Panc1 (cell line): ENCODE data around the gene MUC5B. TPM values are rescaled to one million over a fixed set of nuclear protein-coding genes. Genes with fewer than 3 reads are reported as not detected.

ENCODE experiments used
- ATAC-seq: fragments of 200-7000 bp; cut with Tn5 transposase; 2 replicates; pipeline ENCODE4 v1.9.1; 2020; ENCODE audit warnings: mild to moderate bottlenecking, moderate library complexity
- BruUV-seq: library from RNA; stranded (reverse); fragments of 400-500 nt; replicated peaks from 2 replicates; lab custom pipeline; 2021; lab: Mats Ljungman, UMichigan
- CTCF ChIA-PET: fragments of 300-600 bp; sonication (Branson Sonifier 250); formaldehyde crosslinking; loops from one replicate; lab custom pipeline; 2022; ENCODE audit warnings: antibody characterized with exemption; lab: Charles Lee
- POLR2A ChIA-PET: fragments of 300-600 bp; sonication (Branson Sonifier 250); formaldehyde crosslinking; loops from one replicate; lab custom pipeline; 2022; ENCODE audit warnings: antibody characterized with exemption; lab: Charles Lee
- DNase-seq: peaks from one replicate; pipeline ENCODE4 v3.0.0-alpha.2; 2010; ENCODE audit warnings: low read depth, low spot score
- H3K27ac ChIP-seq: 2 replicates; pipeline ENCODE4 v1.5.1; 2011; ENCODE audit warnings: mild to moderate bottlenecking, low read length, inconsistent platforms
- H3K27me3 ChIP-seq: fragments of 200-500 bp; sonication (Bioruptor generic); 2 replicates; pipeline ENCODE4 v1.6.0; 2014; ENCODE audit warnings: low read length, inconsistent platforms; ENCODE audit not compliant: control insufficient read depth, insufficient read depth
- H3K36me3 ChIP-seq: fragments of 200-500 bp; sonication (Bioruptor generic); 2 replicates; pipeline ENCODE4 v1.5.1; 2014; ENCODE audit warnings: inconsistent platforms, mild to moderate bottlenecking, low read length, moderate library complexity; ENCODE audit not compliant: control insufficient read depth, insufficient read depth
- H3K4me1 ChIP-seq: 2 replicates; pipeline ENCODE4 v1.5.1; 2011; ENCODE audit warnings: inconsistent platforms, mild to moderate bottlenecking, low read length, moderate library complexity; ENCODE audit not compliant: control insufficient read depth, insufficient read depth
- H3K4me3 ChIP-seq, 2 experiments: 2 replicates each; pipeline ENCODE4 v1.5.1; 2011 to 2012; ENCODE audit warnings: low read depth in 2 of 2, low read length in 2 of 2, mild to moderate bottlenecking in 2 of 2, inconsistent platforms in 1 of 2, moderate library complexity in 1 of 2
- H3K9me3 ChIP-seq: fragments of 200-500 bp; sonication (Bioruptor generic); 2 replicates; pipeline ENCODE4 v1.5.1; 2014; ENCODE audit warnings: low read depth, mild to moderate bottlenecking, inconsistent platforms, low read length, moderate library complexity; ENCODE audit not compliant: control insufficient read depth, insufficient read depth
- CTCF ChIP-seq: fragments of 450-650 bp; IDR thresholded peaks from 2 replicates; pipeline ENCODE4 v1.5.1; 2017; ENCODE audit warnings: mild to moderate bottlenecking
- POLR2AphosphoS5 ChIP-seq: IDR thresholded peaks from 2 replicates; pipeline ENCODE4 v1.6.1; 2012; ENCODE audit warnings: mild to moderate bottlenecking, low read depth, low read length, moderate library complexity
- SIN3A ChIP-seq: IDR thresholded peaks from 2 replicates; pipeline ENCODE4 v1.6.1; 2012; ENCODE audit warnings: low read depth, mild to moderate bottlenecking, low read length, moderate library complexity, borderline replicate concordance; ENCODE audit not compliant: insufficient read depth
- TCF7L2 ChIP-seq: IDR thresholded peaks from 2 replicates; pipeline ENCODE4 v1.6.1; 2011; ENCODE audit warnings: mild to moderate bottlenecking, low read depth, low read length, inconsistent platforms
- in situ Hi-C: cut with HindIII; loops from 2 replicates; pipeline ENCODE4 v1.10.0; 2016; ENCODE audit warnings: low sequenced_read_pairs, low pct_unique_long_range_greater_than_20kb
- intact Hi-C: fragments of 100-400 bp; cut with micrococcal nuclease; formaldehyde crosslinking; loops from one replicate; pipeline ENCODE4 v1.10.0; 2022; ENCODE audit not compliant: unreplicated experiment
- total RNA-seq: library from RNA; stranded (reverse); gene quantifications from one replicate; pipeline ENCODE4 v1.2.1, GENCODE V29; 2021; ENCODE audit not compliant: unreplicated experiment
- TF ChIP-seq, protein P1 (sequence below), 2 experiments: IDR thresholded peaks; 2 replicates each; pipeline ENCODE4 v1.6.1; 2011 to 2012; ENCODE audit warnings: low read depth in 2 of 2, control low read depth in 1 of 2, low read length in 1 of 2, mild to moderate bottlenecking in 1 of 2, moderate library complexity in 1 of 2; ENCODE audit not compliant: insufficient read depth in 1 of 2

The MUC5B gene
- total RNA-seq, 1 experiment from 2014 or later, result 1.2 TPM

DNA sequence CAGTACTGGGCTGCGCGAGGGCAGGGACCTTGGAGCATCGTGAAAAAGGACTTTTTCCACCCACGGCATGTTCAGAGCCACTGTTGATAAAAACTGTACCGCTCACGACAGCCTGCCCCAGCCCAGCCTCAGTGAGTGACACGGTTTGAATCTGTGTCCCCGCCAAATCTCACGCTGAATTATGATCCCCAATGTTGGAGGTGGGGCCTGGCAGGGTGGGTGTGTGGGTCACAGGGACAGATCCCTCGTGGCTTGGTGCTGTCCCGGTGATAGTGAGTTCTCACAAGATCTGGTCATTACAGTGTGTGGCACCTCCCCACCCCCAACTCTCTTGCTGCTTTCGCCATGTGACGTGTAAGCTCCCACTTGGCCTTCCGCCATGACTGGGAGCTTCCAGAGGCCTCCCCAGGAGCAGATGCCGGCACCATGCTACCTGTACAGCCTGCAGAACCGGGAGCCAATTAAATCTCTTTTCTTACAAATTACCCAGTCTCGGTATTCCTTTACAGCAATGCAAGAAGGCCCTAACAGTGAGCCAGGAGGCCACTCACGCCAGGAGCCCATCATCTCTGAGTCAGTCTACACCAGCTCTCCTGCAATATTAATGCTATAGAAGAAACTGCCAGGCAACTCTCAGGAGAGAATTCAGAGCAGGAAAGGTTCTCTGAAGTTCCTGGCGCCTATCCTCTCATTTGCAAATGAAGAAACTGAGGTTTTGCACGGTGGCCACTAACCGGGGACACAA, 85.3 kb downstream of the MUC5B start:
- ChIA-PET POLR2A (no interaction called here), CTCF (no interaction called here)
- DNase-seq, result no peak
- H3K36me3 ChIP-seq, result no peaks in the 10 kb centered on the region
- H3K27me3 ChIP-seq, result no peaks in the 10 kb centered on the region
- in situ Hi-C loops, result no loop called here
- H3K27ac ChIP-seq, result peak overlapping the region; percentile 52
- H3K4me1 ChIP-seq, result peaks cover 27% of the 10 kb centered on the region
- TF ChIP-seq POLR2AphosphoS5, result no peak
- TF ChIP-seq, protein P1, sequence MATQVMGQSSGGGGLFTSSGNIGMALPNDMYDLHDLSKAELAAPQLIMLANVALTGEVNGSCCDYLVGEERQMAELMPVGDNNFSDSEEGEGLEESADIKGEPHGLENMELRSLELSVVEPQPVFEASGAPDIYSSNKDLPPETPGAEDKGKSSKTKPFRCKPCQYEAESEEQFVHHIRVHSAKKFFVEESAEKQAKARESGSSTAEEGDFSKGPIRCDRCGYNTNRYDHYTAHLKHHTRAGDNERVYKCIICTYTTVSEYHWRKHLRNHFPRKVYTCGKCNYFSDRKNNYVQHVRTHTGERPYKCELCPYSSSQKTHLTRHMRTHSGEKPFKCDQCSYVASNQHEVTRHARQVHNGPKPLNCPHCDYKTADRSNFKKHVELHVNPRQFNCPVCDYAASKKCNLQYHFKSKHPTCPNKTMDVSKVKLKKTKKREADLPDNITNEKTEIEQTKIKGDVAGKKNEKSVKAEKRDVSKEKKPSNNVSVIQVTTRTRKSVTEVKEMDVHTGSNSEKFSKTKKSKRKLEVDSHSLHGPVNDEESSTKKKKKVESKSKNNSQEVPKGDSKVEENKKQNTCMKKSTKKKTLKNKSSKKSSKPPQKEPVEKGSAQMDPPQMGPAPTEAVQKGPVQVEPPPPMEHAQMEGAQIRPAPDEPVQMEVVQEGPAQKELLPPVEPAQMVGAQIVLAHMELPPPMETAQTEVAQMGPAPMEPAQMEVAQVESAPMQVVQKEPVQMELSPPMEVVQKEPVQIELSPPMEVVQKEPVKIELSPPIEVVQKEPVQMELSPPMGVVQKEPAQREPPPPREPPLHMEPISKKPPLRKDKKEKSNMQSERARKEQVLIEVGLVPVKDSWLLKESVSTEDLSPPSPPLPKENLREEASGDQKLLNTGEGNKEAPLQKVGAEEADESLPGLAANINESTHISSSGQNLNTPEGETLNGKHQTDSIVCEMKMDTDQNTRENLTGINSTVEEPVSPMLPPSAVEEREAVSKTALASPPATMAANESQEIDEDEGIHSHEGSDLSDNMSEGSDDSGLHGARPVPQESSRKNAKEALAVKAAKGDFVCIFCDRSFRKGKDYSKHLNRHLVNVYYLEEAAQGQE (IDR thresholded peaks at IDR 0.05; ENCODE audit: insufficient read depth in 1 of 2, low read depth in 2 of 2, low read length in 1 of 2), result no peak
- TF ChIP-seq SIN3A, result no peak
- TF ChIP-seq CTCF, result no peak
- TF ChIP-seq TCF7L2, result no peak
- H3K9me3 ChIP-seq, result peaks cover 7% of the 10 kb centered on the region; the same call in 1 of the 2 replicates
- intact Hi-C loops, result loop anchor here (10.0 kb wide), 1 partner anchor 207 kb away; no protein-coding TSS in a partner anchor
- peak overlapping the region; percentile 66 for H3K4me3 ChIP-seq
- BruUV-seq, result TSS peak; percentile 54
- ATAC-seq, result no peak

DNA sequence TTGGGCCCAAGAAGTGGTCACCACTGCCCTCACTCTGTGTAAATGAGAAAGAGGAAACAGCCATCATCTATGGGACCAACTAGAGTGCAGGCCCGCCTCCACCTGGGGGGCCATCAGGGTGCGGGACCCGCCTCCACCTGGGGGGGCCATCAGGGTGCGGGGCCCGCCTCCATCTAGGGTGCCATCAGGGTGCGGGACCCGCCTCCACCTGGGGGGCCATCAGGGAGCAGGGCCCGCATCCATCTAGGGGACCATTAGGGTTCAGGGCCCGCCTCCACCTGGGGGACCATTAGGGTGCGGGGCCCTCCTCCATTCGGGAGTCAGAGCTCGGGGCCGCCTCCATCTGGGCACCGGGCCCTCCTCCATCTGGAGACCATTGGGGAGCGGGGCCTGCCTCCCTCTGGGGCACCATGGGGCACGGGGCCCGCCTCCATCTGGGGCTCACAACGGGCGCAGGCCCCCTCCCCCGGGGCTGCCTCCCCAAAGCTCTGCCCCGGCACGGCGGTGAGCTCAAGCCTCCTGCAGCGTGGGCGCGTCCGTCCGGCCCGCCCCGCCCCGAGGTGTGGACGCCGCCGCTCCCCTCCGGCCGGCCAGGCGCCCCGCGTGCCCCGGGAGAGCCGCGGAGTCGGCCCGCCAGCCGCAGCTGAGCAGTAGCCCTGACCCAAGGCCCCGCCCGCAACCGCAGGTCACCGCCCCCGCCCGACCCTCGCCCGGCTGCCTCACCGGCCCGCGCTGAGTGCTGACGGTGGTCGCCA, 86.1 kb downstream of the MUC5B start:
- CTCF ChIA-PET, result interaction anchor here (0.5 kb wide), 1 partner anchor 141 kb away, joined by 3 read pairs; no protein-coding TSS in a partner anchor
- in situ Hi-C loops, result no loop called here

More for the DNA sequence above, 86.1 kb downstream of the MUC5B start:
- POLR2A ChIA-PET, result interaction anchor here (0.7 to 1.1 kb wide), 2 partner anchors 42 to 110 kb away, joined by 3 to 4 read pairs; no protein-coding TSS in a partner anchor
- peaks cover 27% of the 10 kb centered on the region for H3K4me1 ChIP-seq
- peak overlapping the region; percentile 52 for H3K27ac ChIP-seq
- peaks cover 7% of the 10 kb centered on the region; the same call in 1 of the 2 replicates for H3K9me3 ChIP-seq
- intact Hi-C loops, result loop anchor here (10.0 kb wide), 1 partner anchor 206 kb away; no protein-coding TSS in a partner anchor
- no peaks in the 10 kb centered on the region for H3K27me3 ChIP-seq
- no peaks in the 10 kb centered on the region for H3K36me3 ChIP-seq
- BruUV-seq, result no TSS peak
- no peak for TF ChIP-seq POLR2AphosphoS5
- TF ChIP-seq, protein P1 (IDR thresholded peaks at IDR 0.05; ENCODE audit: insufficient read depth in 1 of 2, low read depth in 2 of 2, low read length in 1 of 2), result no peak
- no peak for TF ChIP-seq SIN3A
- TF ChIP-seq CTCF, result no peak
- TF ChIP-seq TCF7L2, result no peak
- peak overlapping the region; percentile 66 for H3K4me3 ChIP-seq
- DNase-seq, result no peak
- ATAC-seq, result peak; percentile 77
